HL-60/S4 treated with phorbol 12-myristate 13-acetate at 8.2 ng/mL for 4 days and 3 days (cell line): Measurements from ENCODE around the gene SNX17.

Experiments used
- in situ Hi-C: fragments of 300-500 bp; cut with MboI; formaldehyde crosslinking; loops from 2 replicates; pipeline ENCODE4 v1.15.0; 2022; ENCODE audit warnings: low sequenced_read_pairs

SNX17 gene

GRCh38 chr2:27363933-27364332 is 6.5 kb upstream of the SNX17 start:
- in situ Hi-C loops: no loop called here

GRCh38 chr2:27369471-27370025 is 868 bp upstream of the SNX17 start:
- in situ Hi-C loops: no loop called here

- in situ Hi-C loops: no loop called here
These were observed 602 bp downstream of the SNX17 start for GRCh38 chr2:27370816-27371620.

DNA sequence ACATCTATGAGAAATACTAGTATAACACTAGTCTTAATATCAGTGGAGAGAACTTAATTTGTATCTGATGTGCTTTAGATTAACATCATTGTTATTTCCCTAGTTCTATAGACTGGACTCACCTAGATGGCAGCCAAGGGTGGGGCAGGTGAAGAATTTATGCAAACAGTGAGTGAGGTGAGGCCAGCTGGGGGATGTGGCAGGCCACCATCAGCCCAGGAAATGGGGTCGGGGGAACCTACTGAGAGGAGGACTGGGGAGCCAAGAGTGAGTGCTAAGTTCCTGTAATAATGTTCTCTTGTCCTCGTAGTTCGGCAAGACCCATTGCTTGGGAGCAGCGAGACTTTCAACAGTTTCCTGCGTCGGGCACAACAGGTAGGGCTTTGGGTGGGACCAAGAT is 2.5 kb downstream of the SNX17 start:
- in situ Hi-C loops: no loop called here

DNA sequence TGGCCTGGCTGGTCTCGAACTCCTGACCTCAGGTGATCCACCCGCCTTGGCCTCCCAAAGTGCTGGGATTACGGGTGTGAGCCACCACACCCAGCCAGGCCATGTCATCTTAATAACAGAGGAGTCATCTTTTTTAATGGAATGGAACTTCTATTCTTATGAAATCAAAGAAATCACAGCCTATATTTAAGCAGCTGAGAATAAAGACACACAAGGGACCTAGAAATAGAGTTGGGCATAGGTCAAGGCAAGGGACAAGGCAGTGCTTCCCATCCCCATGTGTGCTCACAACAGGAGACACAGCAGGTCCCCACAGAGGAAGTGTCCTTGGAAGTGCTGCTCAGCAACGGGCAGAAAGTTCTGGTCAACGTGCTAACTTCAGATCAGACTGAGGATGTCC is 3.2 kb downstream of the SNX17 start:
- in situ Hi-C loops: no loop called here

DNA sequence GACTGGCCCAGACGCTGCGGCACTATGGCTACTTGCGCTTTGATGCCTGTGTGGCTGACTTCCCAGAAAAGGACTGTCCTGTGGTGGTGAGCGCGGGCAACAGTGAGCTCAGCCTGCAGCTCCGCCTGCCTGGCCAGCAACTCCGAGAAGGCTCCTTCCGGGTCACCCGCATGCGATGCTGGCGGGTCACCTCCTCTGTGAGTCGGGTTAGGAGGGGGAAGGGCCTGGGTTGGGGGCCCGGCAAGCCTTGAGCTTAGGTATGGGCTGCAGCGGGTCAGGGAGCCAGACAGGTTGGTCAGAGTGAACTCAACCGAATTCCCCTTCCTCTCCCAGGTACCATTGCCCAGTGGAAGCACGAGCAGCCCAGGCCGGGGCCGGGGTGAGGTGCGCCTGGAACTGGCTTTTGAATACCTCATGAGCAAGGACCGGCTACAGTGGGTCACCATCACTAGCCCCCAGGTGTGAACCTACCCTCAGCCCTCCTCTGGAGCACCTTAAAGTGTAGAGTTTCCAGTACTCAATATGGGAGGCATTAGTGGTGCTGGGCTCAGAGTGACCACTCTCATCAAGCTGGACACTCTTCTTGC is 5.2 kb downstream of the SNX17 start:
- in situ Hi-C loops: no loop called here

GRCh38 chr2:27376151-27376865 is 5.9 kb downstream of the SNX17 start:
- in situ Hi-C loops: no loop called here

DNA sequence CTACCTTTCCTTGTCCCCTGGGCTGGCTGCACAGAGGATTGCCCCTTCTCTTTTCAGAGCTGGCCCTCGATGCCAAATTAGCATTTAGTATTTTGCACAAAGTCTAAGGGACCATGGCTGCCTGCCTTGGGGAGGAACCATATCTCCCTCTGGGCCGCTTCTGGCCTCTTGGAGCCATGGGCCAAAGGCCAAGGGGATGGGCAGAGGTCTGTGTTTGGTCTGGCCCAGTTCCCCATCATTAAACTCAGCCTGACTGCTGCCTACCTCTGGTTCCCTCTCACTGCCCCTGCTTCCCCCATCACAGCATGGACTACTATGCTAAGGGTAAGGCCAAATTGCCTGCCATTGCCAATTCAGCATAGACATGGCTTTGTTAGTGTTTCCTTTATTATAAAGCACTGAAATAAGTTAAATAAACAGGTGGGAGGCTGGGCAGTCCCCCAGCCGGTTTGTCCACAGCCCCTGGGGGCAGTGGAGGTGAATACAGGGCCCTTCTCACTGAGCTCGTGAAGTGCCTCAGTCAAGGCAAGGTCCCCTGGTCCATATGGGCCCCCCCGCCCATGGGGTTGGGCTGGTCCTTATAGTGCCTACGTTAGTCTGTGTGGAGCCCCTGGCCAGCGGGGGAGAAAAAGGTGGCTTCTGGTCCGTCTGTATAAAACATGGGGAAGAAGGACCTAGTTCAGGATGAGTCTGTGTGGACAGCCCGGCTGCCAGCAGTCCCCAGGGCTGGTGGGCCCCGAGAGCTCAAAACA is 6.6 kb downstream of the SNX17 start:
- in situ Hi-C loops: no loop called here

DNA sequence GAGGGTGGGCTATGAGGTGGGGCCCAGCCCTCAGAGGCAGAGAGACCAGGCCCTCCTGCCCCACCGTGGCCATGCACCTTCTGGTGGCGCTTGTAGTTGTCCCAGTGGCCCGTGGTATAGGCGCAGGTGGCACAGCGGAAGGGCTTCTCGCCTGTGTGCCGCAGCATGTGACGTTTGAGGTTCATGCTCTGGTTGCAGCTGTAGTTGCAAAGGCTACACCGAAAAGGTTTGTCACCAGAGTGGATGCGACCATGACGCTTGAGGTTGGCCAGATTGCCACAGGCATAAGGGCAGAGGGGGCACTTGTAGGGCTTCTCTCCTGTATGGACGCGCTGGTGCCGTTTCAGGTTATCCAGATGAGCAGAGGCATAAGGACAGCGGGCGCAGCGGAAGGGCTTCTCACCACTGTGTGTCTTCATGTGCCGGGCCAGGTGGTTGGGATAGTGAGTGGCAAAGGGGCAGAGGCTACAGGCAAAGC is 7.2 kb downstream of the SNX17 start:
- in situ Hi-C loops: no loop called here

GRCh38 chr2:27378096-27378808 is 7.8 kb downstream of the SNX17 start:
- in situ Hi-C loops: no loop called here

DNA sequence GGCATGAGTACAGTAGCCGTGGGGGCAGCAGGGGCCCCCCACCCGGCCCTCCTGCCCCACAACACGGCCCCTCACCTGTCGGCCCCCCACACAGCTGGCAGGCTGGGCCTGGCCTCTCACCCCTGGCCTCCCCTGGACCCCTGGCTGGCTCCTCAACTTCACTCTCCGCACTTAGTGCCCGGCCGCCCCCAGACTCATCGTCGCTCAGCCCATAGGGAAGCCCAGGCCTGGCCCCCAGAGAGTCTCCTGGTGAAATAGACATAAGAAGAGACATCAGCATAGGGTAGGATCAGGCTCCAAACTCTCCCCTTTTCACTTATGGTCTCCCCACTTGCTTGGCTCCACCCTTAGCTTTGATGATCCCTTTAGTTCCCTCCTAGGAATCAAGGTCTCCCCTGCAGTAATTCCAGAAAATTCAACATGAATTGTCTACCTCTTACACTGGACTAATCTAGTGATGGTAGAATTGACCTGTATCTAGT is 8.4 kb downstream of the SNX17 start:
- in situ Hi-C loops: no loop called here

GRCh38 chr2:27379383-27379835 is 9.0 kb downstream of the SNX17 start:
- in situ Hi-C loops: no loop called here

- in situ Hi-C loops: no loop called here
These were observed 9.6 kb downstream of the SNX17 start for GRCh38 chr2:27379836-27380625.

GRCh38 chr2:27380626-27381545 is 10.5 kb downstream of the SNX17 start, which contains the start of gene ZNF513:
ZNF513 (minus strand) TSS chr2:27380734; CDS start chr2:27380526, 208 bp downstream.
- in situ Hi-C loops: no loop called here

- in situ Hi-C loops: no loop called here
These were observed 11.3 kb downstream of the SNX17 start for GRCh38 chr2:27381577-27382181.

- in situ Hi-C loops: no loop called here
These were observed 20.6 kb downstream of the SNX17 start for GRCh38 chr2:27390822-27391679.

- in situ Hi-C loops: no loop called here
These were observed 22.8 kb downstream of the SNX17 start for GRCh38 chr2:27393225-27393624.
